Stimulated activated CD8-positive, alpha-beta memory T cell treated with anti-CD3 and anti-CD28 coated beads, Interleukin-4, amount 100 ng/mL, for 48 hours (primary cell): Measurements from ENCODE around the gene PHLDB1.
"Not testable (repeated sequence)": the region's sequence is repeated elsewhere in the genome, so short reads cannot be mapped to it uniquely, and the experiment has no call there.

ENCODE experiments used
- DNase-seq: peaks from one replicate; pipeline ENCODE4 v3.0.0-alpha.2; 2020

Gene PHLDB1

DNA sequence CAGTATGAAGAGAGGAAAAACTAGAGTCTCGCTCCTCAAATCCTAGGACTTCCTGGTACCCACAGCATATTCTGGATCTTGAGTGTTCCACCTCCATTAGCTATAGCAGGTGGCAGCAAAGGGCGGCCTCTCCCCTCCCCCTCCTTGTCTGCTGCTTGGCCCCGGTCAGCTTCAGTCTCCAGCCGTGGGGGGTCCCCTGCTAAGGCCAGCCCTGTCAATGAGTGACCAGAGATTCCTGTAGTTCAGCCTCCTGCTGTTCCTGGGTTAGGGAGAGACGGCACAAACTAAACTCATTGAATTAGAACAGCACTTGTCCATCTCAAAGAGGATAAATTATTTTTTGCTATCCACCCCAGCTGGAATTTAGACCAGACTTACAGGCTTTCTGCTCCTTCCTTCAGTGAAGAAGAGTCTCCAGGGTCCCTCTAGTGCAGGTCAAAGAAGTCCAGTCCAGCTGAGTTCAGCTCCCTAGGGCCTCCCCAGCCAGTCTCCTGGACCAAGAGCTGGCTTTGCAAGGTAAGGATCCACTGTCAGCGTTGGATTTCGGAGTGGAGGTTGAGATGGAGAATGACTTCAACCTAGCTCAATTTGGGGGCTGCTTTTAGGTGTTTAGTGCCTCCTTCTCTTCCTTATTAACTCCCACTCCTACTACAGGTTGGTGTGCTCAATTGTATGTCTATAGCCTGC lies 1.1 kb upstream of the PHLDB1 start:
- peak; percentile 21 for DNase-seq

DNA sequence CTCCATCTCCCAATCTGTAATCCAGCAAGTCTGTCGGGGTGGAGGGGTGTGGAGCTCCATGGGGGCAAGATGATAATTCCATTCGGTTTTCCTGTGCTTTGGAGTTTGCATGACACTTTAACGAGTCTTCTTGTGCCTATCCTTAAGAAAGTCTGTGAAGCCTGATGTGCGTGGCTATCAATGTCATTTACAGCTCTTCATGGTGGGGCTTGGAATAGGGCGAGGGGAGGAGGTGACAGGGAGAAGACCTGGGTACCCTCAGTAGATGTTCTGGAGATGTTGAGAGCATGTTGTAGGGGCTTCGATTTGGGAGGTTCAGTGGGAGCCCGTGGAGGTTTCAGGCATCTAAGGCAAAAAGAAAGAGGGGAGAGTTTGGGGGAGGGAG lies 579 bp upstream of the PHLDB1 start:
- DNase-seq, result no peak

DNA sequence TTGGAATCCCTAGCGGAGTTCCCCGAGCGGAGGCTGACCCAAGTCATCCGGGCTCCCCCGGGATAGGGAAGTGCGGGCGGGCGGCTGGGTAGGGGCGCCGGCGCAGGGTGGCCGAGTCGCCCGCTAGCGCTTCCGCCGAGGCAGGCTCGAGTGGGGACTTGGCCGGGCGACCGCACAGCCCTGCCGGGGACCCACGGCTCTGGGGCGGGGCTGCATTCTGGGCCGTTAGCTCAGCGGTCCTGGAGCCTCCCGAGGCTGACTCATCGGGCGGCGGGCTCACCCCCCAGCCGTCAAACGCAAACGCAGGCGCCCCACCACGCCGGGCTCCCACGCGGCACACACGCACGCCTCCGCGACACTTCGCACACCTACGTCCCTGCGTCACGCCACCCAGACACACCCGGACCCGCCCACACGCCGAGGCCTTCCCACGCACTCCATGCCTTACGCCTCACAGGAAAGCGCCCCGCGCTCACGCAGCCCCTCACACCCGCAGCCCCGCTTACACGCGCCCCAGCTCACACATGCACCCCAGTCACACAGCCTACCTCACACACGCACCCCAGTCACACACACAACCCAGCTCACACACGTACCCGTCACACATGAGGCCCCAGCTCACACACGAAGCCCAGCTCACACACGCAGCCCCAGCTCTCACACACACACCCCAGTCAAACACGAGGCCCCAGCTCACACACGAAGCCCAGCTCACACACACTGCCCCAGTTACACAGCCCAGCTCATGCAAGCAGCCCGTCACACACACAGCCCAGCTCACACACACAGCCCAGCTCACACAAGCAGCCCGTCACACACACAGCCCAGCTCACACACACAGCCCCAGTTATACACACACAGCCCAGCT lies 1.2 kb downstream of the PHLDB1 start:
- peak; percentile 74 for DNase-seq

DNA sequence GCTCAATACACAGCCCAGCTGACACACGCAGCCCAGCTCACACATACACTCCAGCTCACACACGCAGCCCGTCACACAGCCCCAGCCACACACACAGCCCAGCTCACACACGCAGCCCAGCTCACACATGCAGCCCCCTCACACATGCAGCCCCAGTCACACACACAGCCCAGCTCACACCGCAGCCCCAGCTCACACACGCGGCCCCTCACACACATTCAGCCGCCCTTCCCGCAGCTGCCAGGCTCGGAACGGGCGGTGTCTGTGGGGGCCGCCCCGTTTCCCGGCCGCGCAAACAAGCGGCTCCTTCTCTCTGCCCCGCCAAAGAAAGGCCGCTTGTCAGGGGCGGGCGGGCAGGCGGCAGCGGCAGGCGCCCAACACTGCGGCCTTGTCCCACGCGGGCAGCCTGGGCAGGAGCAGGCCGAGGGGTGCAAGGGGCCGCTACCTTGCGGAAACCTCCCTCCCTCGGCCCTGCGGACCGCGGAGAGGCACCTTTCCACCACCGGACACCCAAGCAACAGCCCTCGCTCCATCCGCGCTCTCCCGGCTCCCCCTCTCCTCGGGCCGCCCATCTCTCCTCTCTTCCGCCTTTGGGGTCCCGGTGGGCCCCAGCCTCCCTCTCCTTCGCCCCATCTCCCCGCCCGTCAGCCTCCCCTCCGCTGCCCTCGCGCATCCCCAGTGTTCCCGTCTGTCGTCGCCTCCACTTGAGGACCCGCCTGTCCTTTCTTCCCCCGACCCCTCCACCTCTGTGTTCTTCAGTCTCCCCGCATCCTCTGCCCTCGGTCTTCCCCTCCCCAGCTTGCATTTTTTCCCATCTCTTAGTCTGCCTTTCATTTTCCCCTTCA lies 2.2 kb downstream of the PHLDB1 start:
- DNase-seq, result peak; percentile 48

DNA sequence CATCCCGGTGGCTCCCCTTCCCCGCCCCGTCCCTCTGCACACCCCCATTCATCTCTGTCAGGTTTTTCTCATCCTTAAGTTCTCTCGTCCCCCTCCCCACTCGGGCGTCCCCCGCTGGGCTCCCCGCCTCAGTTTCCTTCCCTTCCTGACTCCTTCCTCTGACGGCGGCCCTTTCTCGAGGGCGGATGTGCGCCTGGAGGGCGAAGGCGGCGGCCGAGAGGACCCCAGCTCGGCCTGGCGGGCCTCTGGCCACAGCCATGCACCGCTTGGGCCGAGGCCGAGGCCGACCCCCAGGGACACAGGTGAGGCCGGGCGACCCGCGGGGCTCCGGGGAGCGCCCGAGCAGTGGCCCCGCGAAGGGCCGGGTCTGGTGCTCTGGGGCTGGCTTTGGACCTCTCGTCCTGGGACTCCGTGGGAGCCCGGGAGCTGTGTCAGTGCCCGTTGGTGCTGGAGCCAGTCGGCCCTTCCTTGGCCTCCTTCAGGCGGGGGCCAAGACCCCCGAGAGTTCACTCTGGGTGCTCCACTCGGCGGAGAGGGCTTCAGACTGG lies 2.9 kb downstream of the PHLDB1 start:
- DNase-seq, result peak; percentile 32

DNA sequence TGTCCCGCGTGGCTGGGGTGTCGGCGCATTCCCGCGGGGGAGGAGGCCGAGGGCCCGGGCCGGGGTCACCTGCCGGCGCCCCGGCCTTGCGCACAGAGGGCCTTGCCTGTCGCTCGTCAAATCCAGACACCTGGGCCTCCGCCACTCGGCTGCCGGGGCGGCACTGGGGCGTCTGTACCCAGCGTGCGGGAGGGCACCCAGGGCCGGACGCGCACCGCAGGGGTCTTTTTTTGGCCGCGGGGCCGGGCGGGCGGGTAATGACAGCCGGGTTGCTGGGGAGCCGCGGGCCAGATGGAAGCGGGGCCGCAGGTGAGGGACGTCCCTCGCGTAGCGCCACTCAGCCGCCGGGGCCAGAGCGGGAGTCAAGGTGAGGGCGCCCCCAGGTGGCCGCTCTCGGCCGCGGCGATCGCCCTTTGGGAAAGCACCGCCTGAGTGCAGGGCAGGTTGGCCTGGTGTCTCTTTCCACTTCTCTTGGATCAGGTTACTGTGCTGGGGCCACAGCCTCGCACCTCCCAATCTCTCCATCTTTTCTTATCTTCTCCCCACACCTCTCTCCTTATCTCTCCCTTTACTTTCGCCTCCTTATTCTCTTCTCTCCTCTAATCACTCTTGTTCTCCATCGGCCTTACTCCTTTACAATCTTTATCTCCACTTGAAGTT lies 3.5 kb downstream of the PHLDB1 start:
- DNase-seq, result peak; percentile 93

DNA sequence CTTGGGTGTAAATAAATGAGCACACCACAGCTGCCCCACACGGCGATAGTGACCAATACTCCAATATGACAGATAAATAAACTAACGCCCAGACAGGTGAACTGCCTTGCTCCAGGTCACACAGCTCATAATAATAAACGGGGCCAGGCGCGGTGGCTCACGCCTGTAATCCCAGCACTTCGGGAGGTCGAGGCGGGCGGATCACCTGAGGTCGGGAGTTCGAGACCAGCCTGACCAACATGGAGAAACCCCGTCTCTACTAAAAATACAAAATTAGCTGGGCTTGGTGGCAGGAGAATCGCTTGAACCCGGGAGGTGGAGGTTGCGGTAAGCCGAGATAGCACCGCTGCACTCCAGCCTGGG lies 4.0 kb downstream of the PHLDB1 start:
- DNase-seq, result not testable (repeated sequence)

DNA sequence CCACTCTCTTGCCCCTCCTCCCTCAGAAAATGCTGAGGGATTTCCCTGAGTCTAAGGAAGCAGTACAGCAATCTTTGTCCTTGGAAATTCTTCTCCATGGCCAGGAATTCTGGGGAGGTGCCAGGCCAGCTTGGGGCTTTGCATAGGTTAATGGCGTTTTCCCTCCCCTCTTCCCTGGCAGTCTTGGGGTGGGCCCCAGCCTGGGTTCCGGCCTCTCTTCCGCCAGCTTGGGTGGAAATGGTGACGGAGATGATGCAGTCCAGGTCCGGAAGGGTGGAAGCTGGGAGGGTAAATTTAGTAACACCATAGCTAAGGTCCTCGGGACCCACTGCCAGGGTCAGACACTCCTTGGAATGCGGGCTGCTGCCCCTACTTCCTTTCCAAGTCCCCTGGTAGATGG lies 5.0 kb downstream of the PHLDB1 start:
- no peak for DNase-seq

DNA sequence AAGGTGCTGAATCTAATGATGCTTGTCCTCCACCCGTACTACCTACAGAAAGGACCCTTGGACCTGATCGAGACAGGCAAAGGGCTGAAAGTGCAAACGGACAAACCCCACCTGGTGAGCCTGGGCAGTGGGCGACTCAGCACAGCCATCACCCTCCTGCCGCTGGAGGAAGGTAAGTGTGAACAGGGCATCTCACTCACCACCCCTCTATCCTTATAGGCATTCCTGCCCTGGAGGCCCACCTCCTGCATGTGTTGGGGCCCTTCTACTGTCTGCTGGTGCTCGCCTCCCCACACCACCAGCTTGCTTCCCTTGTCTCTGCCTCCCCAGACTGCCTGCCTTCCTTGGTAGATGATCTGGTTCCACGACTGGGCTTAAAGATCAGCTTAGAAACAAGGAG lies 7.1 kb downstream of the PHLDB1 start:
- no peak for DNase-seq

DNA sequence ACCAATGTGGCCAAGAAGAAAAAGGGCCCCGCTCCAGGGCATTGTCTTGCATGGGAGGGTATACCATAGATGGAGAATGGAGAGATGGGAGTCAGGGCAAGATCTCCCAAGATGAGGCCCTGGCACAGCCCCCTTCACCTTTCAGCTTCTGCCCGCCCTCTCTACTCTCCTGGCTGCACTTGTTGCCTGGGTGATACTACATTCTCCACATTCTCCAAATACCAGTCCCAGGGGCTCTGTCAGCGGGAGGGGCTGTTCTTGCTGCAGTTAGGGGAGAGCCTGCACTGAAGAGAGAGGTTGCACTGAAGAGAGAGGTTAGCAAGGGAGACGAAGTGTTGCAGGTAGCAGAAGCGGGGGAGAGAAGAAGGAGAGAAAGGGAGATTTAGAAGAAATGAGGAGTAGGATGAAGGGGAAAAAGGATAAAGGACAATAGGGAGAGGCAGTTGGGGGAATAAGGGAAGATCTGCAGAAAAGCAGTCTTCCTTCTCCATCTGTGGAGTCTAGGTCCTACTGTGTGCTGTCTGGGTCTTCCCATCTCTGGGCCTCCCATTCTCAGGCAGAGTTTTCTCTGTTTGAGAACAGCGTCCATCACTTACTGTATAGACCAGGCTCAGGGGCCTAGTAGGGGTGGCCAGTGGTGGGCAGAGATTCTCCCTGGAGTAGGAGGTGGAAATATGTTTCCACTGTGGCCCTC lies 8.0 kb downstream of the PHLDB1 start:
- DNase-seq, result no peak

DNA sequence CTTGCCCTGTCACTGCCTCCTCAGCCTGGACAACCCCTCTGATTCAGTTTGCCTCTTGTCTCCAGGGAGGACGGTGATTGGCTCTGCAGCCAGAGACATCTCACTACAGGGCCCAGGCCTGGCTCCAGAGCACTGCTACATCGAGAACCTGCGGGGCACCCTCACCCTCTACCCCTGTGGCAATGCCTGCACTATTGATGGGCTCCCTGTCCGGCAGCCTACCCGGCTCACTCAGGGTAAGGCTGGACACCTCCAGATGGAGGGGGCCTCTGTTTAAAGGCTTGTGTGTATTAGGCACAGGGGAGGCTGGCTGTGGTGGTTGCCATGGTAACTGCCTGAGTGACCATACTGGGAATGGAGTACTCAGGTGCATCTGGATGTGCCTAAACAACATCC lies 8.6 kb downstream of the PHLDB1 start:
- DNase-seq, result no peak

DNA sequence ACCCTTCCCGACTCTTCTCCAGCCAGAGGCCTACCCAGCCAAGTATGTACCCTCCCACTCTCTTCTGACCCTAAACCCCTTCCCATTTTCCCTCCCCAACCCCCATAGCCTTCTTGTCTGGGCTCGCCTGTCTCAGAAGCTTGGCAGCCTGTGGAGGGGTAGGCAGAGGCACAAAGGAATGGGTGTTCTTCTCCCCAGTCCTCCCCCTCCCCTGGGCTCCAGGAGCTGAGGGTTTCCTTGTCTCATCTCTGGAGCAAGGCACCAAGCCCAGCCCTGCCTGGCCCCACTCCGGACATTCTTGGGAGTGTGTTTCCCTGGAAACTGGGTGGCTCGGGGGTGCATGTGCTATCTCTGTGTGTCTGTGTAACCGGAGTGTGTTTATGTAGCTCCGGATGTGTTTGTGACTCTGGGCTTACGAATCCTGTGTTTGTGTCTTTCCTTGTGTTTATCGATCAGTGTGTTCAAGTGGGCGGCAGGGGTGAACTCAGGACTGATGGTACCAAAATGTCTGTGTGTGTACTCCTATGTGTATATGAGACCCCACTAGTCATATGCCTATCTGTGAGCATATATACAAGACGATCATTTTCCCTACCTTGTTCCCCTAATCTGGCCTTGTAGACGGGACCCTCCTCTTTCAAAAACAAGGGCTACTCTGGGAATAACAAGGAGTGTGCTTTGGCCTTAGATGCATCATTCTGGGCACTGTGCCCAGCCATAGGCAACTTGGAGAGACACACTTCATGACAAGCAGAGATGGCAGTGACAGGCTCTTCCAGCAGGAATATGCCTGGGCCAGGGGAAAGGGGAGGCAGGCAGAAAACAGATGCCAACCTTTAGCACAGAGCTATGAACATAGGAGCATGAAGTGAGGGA lies 10.9 kb downstream of the PHLDB1 start:
- DNase-seq, result no peak

DNA sequence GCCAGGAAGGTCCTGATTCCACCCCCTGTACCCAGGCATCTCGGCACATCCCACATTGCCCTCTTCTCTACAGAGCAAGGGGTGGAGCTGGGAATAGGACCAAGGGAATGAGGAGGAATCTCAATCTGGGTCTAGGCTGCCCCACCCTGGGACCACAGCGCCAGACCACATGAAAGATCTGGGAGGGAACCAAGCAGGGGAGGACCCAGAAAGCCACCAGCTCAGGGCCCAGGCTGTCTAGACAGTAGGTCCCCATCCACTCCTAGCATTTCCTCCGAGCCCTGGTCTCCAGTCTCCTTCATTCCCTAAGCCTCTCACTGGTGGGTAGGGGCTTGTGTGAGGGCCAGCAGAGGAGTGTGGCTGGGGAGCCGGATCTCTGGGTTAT lies 11.6 kb downstream of the PHLDB1 start:
- no peak for DNase-seq

DNA sequence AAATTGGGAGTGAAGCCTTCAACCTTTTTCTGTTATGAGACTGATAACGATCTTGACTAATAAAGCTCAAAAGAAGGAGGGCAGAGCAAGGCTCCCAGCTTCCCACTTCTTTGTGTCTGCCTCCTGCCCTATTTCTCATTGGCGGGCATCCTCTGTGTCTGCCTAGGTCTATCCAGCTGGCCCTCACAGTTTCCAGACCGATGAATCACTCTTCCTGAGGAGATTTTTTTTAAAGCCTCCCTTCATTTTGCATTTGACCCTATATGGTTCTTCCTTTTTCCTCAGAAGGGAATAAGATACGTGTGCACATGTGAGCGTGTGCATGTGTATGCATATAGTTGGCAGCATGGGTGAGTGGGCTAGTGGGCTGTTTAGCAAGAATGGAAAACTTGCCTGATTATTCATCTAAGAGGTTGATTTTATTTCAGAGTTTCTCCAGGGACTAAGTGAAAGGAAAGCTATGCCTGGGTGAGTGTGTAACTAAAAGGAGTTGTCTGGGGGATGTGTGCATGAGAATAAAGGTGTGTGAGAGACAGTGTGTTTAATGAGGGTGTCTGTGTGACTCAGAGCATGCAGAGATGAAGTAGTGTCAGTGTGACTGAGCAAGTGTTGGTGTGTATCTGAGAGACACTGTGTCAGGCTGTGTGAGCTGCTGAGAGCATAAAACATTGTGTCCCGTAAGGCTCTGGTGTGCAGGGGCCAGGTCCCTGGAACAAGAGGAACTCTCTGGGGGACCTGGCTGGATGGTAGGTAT lies 12.2 kb downstream of the PHLDB1 start:
- DNase-seq, result no peak

DNA sequence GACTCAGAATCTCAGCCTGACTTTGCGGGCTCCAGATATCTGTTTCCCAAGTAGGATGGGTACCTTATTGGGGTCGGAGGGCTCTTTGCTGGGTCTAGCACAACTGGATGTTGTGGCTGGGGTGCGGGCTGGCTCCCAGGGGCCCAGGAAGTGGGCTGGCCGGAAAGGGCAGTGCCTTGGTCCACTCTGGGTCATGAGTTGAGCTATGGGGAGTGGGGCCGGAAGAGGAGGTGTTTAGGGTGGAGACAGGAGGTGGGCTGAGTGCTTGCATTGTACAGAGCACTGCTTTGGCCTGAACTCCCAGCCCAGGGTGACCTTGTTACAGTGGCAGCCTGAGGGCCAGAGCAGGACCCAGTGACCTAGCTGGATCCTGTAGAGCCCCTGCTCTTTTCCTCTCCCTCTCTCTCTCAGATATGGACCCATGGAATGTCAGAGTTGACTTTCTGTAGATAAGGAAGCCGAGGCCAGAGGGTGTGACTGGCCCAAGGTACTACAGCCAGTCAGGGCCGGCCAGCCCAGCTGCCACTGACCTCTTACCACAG lies 13.2 kb downstream of the PHLDB1 start:
- DNase-seq, result no peak

DNA sequence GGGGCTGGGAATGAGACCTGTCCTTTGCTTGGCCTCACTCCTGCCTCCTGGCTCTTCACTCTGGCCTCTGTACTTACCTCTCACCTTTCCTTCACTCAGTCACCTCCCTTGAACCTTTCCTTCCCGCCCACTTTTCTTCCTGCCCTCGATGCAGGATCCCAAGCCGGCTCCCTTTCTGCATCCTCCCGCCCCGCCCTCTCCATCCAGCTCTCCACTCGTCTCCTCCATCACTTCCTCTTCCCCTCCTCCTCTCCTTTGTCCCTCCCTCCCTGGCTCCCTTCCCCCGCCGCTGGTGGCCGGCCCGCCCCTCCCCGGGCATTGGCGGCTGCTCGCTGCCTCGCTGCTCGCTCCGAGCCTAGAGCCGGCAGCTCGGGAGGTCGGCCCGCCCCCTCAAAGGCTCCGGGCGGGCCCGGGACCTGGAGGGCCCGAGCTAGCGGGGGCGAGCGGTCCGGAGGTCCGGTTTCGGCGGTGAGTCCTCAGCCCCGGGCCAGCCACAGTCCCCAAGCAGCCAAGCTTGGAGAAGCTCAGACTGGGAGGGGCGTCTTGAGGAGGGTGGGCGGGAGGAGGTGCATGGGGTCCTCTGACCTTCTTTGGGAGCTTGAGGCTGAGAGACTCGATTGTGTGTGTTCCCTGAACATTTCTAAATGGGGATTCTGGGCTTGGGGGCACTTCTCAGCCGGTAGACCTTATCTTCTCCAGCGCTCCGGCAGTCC lies 13.8 kb downstream of the PHLDB1 start:
- peak; percentile 61 for DNase-seq

DNA sequence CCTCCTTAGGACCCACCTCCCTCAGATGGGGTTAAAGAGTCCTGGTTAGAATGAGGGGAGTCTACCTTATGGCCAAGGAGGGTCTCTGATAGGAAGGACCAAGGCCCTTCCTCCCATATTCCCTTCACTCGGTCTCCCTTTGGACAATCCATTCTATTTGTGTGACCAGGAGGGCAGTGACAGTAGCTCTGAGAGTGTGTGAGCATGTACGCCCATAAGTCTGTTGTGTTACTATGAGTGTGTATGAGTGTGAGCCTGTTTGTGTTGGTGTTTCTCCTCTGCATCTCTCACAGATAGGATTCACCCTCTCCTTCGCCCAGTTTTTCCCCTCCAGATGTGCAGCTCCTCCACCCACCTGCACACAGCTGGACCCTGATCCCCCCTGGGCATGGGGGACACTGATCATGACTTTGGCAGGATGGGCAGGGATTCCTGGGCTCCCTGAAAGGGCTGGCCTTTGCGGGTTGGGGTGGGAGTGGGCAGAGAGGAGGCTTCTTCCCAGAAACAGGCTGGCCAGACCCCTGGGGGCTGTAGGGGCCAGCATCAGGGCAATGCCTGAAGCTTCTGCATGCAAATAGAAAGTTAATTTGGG lies 14.5 kb downstream of the PHLDB1 start:
- DNase-seq, result no peak

DNA sequence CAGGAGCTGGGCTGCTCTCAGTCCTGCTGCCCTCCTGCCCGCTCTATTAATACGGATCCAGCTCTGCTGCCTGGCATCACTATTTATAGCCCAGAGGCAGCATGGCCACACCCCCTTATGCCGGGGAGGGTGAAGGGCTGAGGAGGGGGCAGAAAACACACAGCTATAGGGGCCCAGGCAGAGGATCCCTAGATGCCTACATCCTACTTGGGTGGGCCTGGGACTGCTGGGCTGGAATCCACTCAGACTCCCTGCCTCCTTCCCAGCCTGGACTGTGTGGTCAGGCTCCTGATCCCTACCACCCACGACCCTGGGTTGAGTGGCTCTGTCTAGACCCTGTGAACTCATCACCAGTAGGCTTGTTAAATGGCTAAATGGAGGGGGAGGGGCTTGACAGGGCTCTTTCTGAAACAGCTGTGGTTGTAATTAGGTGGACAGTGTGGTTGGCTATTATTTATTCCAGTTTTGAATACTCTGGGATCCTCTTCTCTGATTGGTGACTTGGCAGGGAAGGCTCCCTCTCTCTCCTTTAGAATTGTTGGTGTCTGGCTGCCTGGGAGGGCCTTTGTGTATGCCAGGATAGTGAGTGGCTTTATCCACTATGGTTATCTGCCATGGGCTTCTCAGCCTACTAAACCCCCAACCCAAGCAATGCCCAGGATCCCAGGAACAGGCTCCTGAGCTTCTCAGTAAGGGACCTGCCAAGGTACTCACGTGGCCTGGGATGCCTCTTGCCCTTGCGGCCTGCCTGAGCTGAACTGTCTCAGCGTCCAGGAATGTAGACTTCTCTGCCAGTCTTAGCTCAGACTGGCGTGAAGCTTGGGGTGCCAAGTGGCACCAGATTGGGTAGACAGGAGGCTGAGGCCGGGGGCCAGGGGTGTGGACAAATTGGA lies 15.2 kb downstream of the PHLDB1 start:
- DNase-seq, result no peak
